KOPT-K1 (cell line): ENCODE data around the gene FNDC8.

Experiments used
- H3K27ac ChIP-seq: fragments of 200-600 bp; sonication (generic); 2 replicates; pipeline ENCODE4 v1.5.1; 2016; ENCODE audit warnings: antibody characterized with exemption, mild to moderate bottlenecking, low read depth, low read length; ENCODE audit not compliant: poor library complexity, severe bottlenecking
- H3K36me3 ChIP-seq: fragments of 200-600 bp; sonication (generic); 2 replicates; pipeline ENCODE4 v1.5.1; 2017; ENCODE audit warnings: antibody characterized with exemption, mild to moderate bottlenecking, low read length, moderate library complexity; ENCODE audit not compliant: insufficient read depth
- H3K9me3 ChIP-seq: fragments of 200-600 bp; sonication (generic); 2 replicates; pipeline ENCODE4 v1.5.1; 2017; ENCODE audit warnings: antibody characterized with exemption, low read length, mild to moderate bottlenecking; ENCODE audit not compliant: insufficient read depth, poor library complexity, severe bottlenecking

The FNDC8 gene

DNA sequence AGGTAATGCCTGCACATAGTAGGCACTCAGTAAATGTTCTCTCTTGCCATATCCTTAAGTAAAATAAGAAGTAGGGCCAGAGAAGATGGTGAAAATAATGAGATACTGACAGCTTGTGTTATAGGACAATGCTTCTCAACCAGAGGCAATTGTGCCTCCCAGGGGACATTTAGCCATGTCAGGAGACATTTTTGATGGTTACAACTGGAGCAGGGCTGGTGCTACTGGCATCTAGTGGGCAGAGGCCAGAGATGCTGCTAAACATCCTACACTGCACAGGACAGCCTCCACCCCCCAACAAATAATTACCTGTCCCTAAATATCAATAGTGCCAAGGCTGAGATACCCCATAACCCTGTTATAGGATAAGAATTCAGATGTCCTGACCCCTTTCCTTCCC, 3.4 kb upstream of the FNDC8 start:
- H3K9me3 ChIP-seq, result no peaks in the 10 kb centered on the region
- H3K27ac ChIP-seq, result peak overlapping the region; percentile 88
- peaks cover 24% of the 10 kb centered on the region; the same call in 1 of the 2 replicates for H3K36me3 ChIP-seq

DNA sequence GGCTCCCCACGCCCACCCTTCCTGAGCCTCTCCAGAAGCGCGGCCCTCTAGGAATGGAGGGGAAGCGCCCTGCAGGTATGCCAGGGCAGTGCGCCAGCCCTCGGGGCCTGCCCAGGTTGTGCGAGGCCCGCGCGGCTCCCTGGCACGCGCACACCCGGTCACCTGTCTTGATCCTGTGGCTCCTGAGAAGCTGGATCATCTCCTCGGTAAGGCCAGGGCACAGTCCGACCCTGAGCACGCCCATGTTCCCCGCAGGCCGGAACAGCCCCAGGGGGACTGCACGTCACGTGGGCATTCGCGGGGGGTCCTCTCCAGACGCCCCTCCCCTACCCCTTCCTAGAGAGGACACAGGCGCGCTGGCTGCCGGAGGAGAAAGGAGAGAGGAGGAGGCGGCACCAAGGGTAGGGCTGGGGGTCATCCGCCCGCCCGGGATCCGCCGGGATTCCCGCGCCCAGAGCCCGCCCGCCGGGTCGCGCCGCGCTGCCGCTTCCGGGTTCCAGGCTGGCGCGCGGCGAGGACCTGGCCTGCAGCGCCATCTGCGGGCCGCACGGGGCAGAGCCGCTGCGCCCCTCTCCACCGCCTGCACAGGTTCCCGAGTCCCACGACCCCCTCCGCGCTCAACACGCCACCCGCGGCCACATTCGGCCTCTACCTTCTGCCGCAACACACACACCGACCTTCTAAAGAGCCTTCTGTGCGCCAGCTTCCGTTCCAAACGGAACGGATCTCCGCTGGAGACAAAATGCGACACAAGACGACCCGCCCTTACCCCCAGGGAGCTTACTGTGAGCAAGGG, 1.8 kb upstream of the FNDC8 start, which contains the start of gene RAD51D:
TSS of gene RAD51D (minus strand) at position 491 of the 796 bp plus-strand sequence. CDS start at position 244, 247 bp downstream.
- Histone ChIP-seq H3K27ac (peak within 1 kb of the TSS; percentile 88), H3K9me3 (no peaks in the 10 kb centered on the region), H3K36me3 (peaks cover 19% of the 10 kb centered on the region; the same call in 1 of the 2 replicates)

DNA sequence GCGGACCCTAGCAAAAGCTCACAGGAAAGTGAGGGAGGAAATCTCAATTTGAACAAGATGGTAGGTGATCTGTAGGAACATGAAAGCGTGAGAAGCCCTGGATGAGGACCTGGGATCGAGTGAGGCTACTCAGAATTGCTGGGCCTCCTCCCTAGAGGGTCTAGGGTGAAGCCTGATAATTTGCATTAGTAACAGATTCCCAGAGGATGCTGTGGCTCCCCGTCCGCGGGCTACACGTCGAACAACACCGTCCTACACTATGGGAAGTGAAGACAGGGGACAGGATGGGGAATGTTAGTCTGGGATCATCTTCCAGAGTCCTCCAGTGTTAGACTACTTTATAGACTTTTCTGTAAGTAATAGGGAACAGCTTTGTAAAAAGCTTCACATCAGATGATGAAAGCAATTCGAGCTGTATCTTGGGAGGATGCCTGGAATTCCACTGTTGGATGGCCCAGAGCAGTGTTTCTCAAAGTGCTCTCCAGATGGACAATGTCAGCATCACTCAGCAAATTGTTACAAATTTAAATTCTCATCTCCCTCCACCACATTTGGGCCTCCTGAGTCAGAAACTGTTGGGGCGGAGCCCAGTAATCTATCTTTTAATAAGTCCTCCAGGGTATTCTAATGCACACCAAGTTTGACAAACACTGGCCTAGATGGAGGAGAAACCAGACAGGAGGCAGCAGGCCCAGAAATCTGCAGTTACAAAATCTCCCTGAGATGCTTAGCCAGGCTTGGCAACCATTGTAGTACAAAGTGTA, 6.5 kb downstream of the FNDC8 start:
- Histone ChIP-seq H3K36me3 (peaks cover 38% of the 10 kb centered on the region), H3K27ac (no peak overlapping the region), H3K9me3 (no peaks in the 10 kb centered on the region)

DNA sequence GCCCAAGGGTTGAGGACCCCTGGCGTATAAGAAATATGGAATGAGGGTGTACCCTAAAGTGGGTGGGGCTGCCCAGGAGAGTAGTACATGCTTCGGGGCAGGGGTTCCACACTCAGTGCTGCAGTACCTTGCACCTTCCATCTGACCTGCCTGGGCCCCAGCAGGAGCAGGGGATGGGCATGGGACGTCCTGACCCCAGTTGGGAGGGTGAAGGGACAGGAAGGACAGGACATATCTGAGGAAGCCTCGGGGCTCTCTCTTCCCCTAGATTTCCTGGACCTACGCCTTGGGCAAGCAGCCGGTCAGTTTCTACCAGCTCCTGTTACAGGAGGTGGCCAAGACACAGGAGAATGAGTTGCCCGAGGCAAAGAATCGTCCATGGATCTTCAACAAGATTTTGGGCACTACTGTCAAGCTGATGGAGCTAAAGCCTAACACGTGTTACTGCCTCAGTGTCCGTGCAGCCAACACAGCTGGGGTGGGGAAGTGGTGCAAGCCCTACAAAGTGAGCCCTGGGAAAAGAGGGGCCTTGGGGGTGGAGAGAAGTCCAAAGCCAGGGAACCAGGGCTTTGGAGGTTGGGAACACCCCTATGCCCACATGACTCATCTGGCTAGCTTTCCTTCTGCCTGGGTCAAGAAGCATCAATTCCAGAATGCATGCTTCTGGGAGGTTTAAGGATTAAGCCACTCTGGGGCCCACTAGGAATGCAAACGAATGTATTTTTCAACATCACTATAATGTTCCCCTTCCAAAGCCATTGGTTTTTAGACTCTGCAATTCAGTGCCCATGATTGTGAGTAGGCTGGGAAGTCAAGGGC, 7.9 kb downstream of the FNDC8 start:
- H3K36me3 ChIP-seq, result peaks cover 53% of the 10 kb centered on the region
- H3K27ac ChIP-seq, result no peak overlapping the region
- H3K9me3 ChIP-seq, result no peaks in the 10 kb centered on the region

DNA sequence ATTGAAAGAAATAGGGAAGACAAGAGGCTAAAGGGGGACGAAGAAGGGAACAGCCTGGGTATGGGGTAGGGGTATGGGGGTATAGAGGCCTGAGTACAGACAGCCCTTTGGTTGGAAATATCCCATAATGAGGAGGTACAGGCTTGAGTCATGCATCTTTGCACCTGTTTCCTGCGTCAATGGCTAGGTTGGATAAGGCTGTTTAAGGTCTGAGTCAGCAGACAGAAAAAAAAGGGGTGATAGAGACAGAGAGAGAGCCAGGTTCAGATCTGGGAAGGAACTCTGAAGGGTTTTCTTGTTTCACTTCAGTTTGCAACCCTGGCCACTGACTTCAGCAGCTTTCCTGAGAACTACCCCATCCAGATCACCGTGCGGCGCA, 8.5 kb downstream of the FNDC8 start:
- Histone ChIP-seq H3K36me3 (peaks cover 59% of the 10 kb centered on the region), H3K27ac (no peak overlapping the region), H3K9me3 (no peaks in the 10 kb centered on the region)

DNA sequence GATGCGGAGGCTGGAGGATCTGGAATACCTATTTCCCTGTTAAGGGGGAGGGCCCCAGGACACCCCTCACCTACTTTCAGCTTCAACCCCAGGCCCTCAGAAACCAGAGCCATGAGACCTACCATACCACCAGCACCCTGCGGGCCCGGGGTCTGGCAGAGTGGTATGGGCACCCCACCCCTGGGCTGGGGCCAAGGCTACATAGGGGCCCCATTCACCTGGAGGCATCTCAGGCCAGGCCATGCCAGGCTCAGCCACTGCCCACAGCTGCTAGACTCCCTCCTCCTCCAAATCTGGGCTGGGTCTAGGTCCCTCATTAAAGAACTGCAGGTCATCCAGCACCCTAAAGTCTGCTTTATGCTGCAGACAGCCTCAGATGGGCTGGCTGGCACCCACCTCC, 9.0 kb downstream of the FNDC8 start:
- H3K27ac ChIP-seq, result no peak overlapping the region
- H3K36me3 ChIP-seq, result peaks cover 63% of the 10 kb centered on the region
- no peaks in the 10 kb centered on the region for H3K9me3 ChIP-seq

DNA sequence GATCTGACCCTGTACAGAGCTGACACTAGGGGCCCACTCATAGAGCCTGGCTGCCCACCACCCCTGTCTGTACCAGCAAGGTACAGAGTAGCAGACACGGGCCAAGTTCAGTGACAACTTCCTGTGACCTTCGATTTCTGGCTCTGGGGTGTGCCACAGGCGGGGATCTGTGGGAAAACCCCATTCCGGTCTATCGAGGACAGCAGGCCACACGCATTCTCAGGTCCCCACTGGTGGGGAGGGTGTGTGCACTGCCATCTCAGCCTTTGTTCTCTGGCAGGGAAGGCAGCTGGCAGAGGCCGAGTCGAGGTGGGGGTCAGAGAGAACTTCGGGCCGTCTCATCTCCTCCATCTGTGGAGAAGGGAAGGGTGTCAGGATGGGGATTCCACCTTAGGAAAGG, 10.7 kb downstream of the FNDC8 start:
- Histone ChIP-seq H3K36me3 (peaks cover 80% of the 10 kb centered on the region), H3K9me3 (no peaks in the 10 kb centered on the region)

DNA sequence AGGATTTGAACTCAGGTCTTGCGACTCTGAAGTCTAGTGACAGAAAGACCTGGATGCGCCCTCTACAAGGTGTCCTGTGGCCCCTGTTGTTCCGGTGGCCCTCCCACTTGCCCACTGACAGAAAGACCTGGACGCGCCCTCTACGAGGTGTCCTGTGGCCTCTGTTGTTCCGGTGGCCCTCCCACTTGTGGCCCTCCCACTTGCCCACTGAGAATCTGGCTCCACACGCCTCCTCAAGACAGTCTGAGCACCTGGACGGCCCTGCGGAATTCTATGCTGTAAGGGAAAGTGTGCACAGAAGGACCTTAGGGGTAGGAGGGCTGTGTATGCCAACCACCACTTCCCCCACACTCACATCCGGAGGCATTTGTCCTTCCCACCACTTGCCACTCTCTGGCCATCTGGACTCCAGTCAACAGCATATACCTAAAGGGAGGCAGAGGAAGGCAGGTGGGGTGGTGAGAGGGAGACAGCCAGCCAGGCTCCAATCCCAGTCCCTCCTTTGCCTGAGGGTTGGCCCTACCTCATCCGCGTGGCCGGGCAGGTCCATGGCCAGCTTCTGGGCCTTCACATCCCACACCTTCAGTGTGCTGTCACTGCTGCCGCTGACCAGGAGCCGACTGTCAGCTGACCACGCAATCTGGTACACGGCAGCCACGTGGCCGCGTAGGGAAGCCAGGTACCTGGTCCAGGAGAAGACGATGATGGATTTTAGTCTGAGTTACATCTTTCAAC, 11.6 kb downstream of the FNDC8 start:
- Histone ChIP-seq H3K36me3 (peaks cover 89% of the 10 kb centered on the region), H3K27ac (no peak overlapping the region)

More for the DNA sequence above, 10.7 kb downstream of the FNDC8 start:
- H3K27ac ChIP-seq, result no peak overlapping the region

DNA sequence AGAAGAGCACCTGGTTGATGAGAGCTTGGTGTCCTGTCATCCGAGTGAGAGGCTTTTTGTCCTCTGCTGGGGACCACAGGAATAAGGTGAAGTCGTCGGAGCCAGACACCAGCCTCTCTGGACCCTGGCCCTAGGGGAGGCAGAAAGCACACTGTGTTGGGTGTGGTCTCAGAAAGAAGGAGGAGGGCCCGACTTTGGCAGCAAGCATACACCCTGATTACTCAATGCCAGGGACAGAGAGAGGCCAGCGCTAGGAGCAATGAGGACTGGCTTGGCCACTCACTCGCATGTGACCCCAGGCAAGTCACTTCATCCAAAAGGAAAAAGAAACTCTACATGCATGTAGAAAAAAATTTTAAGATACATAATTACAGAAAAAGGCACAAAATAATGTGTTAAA, 13.9 kb downstream of the FNDC8 start:
- peaks cover 97% of the 10 kb centered on the region for H3K36me3 ChIP-seq
- H3K9me3 ChIP-seq, result no peaks in the 10 kb centered on the region
- no peak overlapping the region for H3K27ac ChIP-seq

More for the DNA sequence above, 11.6 kb downstream of the FNDC8 start:
- no peaks in the 10 kb centered on the region for H3K9me3 ChIP-seq

DNA sequence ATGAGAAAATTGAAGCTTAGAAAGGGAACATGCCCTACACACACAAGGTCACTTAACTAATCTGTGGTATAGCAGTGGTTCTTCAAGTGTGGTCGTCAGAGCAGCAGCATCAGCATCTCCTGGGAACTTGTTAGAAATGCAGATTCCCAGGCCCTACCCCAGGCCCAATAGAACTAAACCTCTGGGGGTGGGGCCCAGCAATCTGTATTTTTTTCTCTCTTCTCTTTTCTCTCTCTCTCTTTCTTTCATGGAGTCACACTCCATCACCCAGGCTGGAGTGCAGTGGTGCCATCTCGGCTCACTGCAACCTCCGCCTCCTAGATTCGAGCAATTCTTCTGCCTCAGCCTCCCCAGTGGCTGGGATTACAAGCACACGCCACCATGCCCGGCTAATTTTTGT, 16.8 kb downstream of the FNDC8 start:
- Histone ChIP-seq H3K27ac (no peak overlapping the region), H3K36me3 (peaks cover 72% of the 10 kb centered on the region), H3K9me3 (no peaks in the 10 kb centered on the region)

DNA sequence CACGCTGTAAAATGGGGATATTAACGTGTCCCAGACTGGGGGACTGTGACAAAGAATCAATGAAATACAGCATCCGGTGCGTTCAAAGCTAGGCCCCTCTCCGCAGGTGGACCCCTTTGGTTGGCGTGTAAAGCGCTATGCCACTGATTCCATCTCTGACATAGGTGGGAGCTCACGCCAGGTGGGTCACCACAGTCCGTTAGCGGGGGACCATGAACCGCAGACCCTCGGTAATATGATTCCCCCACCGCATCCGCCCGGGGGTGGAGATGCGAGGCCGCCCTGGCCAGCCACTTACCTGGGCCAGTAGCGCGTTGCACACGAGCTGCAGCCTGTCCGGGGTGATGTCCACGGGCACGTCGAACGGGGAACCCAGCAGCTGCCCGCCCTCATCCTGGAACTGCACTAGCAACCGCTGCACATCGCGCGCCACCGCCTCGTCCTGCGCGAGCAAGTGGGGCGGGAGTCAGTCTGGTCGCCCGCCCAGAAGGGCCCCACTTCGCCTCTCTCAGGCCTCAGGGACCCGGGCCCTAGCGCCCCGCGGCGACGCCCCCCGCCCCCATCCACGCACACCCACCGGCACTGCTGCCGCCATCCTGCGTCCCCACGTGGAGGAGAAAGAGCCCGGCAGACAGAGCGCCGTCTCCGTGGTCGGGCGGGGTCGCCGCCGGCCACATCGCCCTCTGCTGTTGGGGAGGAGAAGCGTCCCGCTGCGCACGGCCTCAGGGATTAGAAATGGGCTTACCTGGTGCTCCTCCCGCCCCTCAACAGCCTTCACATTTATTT, 20.5 kb downstream of the FNDC8 start, which contains the start of gene NLE1:
TSS of gene NLE1 (minus strand) at position 623 of the 786 bp plus-strand sequence. CDS start at position 595, 28 bp downstream.
- peak within 1 kb of the TSS; percentile 80 for H3K27ac ChIP-seq
- peaks cover 35% of the 10 kb centered on the region for H3K36me3 ChIP-seq
- no peaks in the 10 kb centered on the region for H3K9me3 ChIP-seq

DNA sequence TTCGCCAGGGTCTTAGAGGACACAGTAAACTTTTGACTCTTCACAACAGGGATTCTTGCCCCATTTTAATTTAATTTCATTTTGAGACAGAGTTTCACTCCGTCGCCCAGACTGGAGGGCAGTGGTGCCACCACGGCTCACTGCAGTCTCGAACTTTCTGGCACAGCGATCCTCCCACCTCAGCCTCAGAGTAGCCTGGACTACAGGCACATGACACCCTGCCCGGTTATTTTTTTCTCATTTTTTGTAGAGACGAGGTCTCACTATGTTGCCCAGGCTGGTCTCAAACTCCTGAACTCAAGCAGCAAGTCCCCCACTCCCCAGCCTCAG, 21.0 kb downstream of the FNDC8 start:
- H3K36me3 ChIP-seq, result peaks cover 30% of the 10 kb centered on the region
- H3K9me3 ChIP-seq, result no peaks in the 10 kb centered on the region
- no peak overlapping the region for H3K27ac ChIP-seq

DNA sequence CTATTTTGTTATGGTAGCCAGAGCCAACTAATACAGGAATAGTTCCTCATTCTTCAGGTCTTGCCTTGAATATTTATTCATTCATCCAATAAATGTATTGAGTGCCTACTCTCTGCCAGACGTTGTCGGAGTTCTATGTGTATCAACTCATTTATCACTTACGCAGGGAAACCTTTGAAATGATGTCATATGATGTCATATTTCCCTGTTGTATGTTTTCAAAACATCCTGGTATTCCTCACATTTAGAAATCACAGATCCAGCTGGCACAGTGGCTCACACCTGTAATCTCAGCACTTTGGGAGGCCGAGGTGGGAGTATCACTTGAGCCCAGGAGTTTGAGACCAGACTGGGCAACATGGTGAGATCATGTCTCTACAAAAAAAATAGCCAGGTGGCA, 23.4 kb downstream of the FNDC8 start:
- Histone ChIP-seq H3K9me3 (no peaks in the 10 kb centered on the region), H3K36me3 (peaks cover 6% of the 10 kb centered on the region), H3K27ac (no peak overlapping the region)
